ENCODE data around the gene SCAI.
"Not testable (repeated sequence)": the region's sequence is repeated elsewhere in the genome, so short reads cannot be mapped to it uniquely, and the experiment has no call there.

The SCAI gene

GRCh38 chr9:125183054-125183453 lies 39.7 kb upstream of the SCAI start:
- Mint-ChIP-seq H3K27ac (no peak overlapping the region), H3K4me3 (no peak overlapping the region), H3K4me1 (peaks cover 16% of the 10 kb centered on the region), H3K27me3 (ENCODE audit: low read depth, poor library complexity) (peaks cover 5% of the 10 kb centered on the region), H3K9me3 (peaks cover 16% of the 10 kb centered on the region), H3K36me3 (ENCODE audit: low read depth) (peaks cover 53% of the 10 kb centered on the region)
- DNase-seq, result no peak
- TF ChIP-seq CTCF (IDR thresholded peaks at IDR 0.05), result no peak

- not testable (repeated sequence) for DNase-seq; H3K4me3 Mint-ChIP-seq; H3K27me3 Mint-ChIP-seq (ENCODE audit: low read depth, poor library complexity); H3K27ac Mint-ChIP-seq
- H3K36me3 Mint-ChIP-seq (ENCODE audit: low read depth), result peaks cover 63% of the 10 kb centered on the region
- peaks cover 12% of the 10 kb centered on the region for H3K4me1 Mint-ChIP-seq
- H3K9me3 Mint-ChIP-seq, result peaks cover 20% of the 10 kb centered on the region
Measured at GRCh38 chr9:125181756-125182155, 38.4 kb upstream of the SCAI start.

- H3K36me3 Mint-ChIP-seq (ENCODE audit: low read depth), result peaks cover 72% of the 10 kb centered on the region
- H3K27me3 Mint-ChIP-seq (ENCODE audit: low read depth, poor library complexity), result peaks cover 5% of the 10 kb centered on the region
- H3K27ac Mint-ChIP-seq, result no peak overlapping the region
- peaks cover 17% of the 10 kb centered on the region for H3K4me1 Mint-ChIP-seq
- no peak overlapping the region for H3K4me3 Mint-ChIP-seq
- H3K9me3 Mint-ChIP-seq, result peaks cover 24% of the 10 kb centered on the region
- no peak for DNase-seq
- no peak for TF ChIP-seq CTCF (IDR thresholded peaks at IDR 0.05)
Measured at GRCh38 chr9:125180876-125181275, 37.5 kb upstream of the SCAI start.

- H3K27me3 Mint-ChIP-seq (ENCODE audit: low read depth, poor library complexity); H3K4me3 Mint-ChIP-seq; H3K27ac Mint-ChIP-seq; DNase-seq: not testable (repeated sequence)
- peaks cover 77% of the 10 kb centered on the region for H3K36me3 Mint-ChIP-seq (ENCODE audit: low read depth)
- peaks cover 17% of the 10 kb centered on the region for H3K4me1 Mint-ChIP-seq
- peaks cover 24% of the 10 kb centered on the region for H3K9me3 Mint-ChIP-seq
Measured at GRCh38 chr9:125179776-125180175, 36.4 kb upstream of the SCAI start.

GRCh38 chr9:125177888-125178287 lies 34.6 kb upstream of the SCAI start:
- no peak for DNase-seq
- Mint-ChIP-seq H3K4me3 (no peak overlapping the region), H3K9me3 (peaks cover 21% of the 10 kb centered on the region), H3K27ac (no peak overlapping the region), H3K27me3 (ENCODE audit: low read depth, poor library complexity) (peaks cover 5% of the 10 kb centered on the region), H3K4me1 (peaks cover 17% of the 10 kb centered on the region), H3K36me3 (ENCODE audit: low read depth) (peaks cover 77% of the 10 kb centered on the region)
- TF ChIP-seq CTCF (IDR thresholded peaks at IDR 0.05), result no peak

- peak overlapping the region; percentile 94 for H3K27ac Mint-ChIP-seq
- peaks cover 17% of the 10 kb centered on the region for H3K4me1 Mint-ChIP-seq
- peaks cover 14% of the 10 kb centered on the region for H3K9me3 Mint-ChIP-seq
- H3K4me3 Mint-ChIP-seq, result no peak overlapping the region
- no peak for TF ChIP-seq CTCF (IDR thresholded peaks at IDR 0.05)
- no peak for DNase-seq
- H3K36me3 Mint-ChIP-seq (ENCODE audit: low read depth), result peaks cover 78% of the 10 kb centered on the region
- peaks cover 5% of the 10 kb centered on the region for H3K27me3 Mint-ChIP-seq (ENCODE audit: low read depth, poor library complexity)
Measured at GRCh38 chr9:125176636-125177035, 33.3 kb upstream of the SCAI start.

- TF ChIP-seq CTCF (IDR thresholded peaks at IDR 0.05), result no peak
- Mint-ChIP-seq H3K4me1 (peaks cover 8% of the 10 kb centered on the region), H3K27ac (peak overlapping the region; percentile 9), H3K36me3 (ENCODE audit: low read depth) (peaks cover 60% of the 10 kb centered on the region), H3K9me3 (peaks cover 6% of the 10 kb centered on the region), H3K4me3 (no peak overlapping the region), H3K27me3 (ENCODE audit: low read depth, poor library complexity) (no peaks in the 10 kb centered on the region)
- no peak for DNase-seq
Measured at GRCh38 chr9:125172031-125172755, 28.9 kb upstream of the SCAI start.
